HG03196 (cell line): ENCODE measurements around the gene HSPB1.
"Not testable (repeated sequence)": the region's sequence is repeated elsewhere in the genome, so short reads cannot be mapped to it uniquely, and the experiment has no call there.

ENCODE experiments used
- ATAC-seq: cut with Tn5 transposase; IDR thresholded peaks from one replicate; pipeline ENCODE4 v1.9.1; 2021; ENCODE audit not compliant: unreplicated experiment

HSPB1 gene

GRCh38 chr7:76281006-76281705 is 21.3 kb upstream of the HSPB1 start:
- no peak for ATAC-seq

- ATAC-seq: no peak
Measured at GRCh38 chr7:76281706-76282343, 20.6 kb upstream of the HSPB1 start.

- no peak for ATAC-seq
Measured at GRCh38 chr7:76282344-76283253, 19.9 kb upstream of the HSPB1 start.

- no peak for ATAC-seq
Measured at GRCh38 chr7:76283254-76284159, 19.0 kb upstream of the HSPB1 start.

- ATAC-seq: no peak
Measured at GRCh38 chr7:76285604-76286374, 16.7 kb upstream of the HSPB1 start.

GRCh38 chr7:76286842-76287403 is 15.6 kb upstream of the HSPB1 start:
- no peak for ATAC-seq

- not testable (repeated sequence) for ATAC-seq
Measured at GRCh38 chr7:76290847-76291350, 11.6 kb upstream of the HSPB1 start.

GRCh38 chr7:76291351-76292212 is 10.9 kb upstream of the HSPB1 start:
- peak; percentile 81 for ATAC-seq

- no peak for ATAC-seq
Measured at GRCh38 chr7:76292213-76292573, 10.3 kb upstream of the HSPB1 start.

- ATAC-seq: not testable (repeated sequence)
Measured at GRCh38 chr7:76292911-76293310, 9.6 kb upstream of the HSPB1 start.

- no peak for ATAC-seq
Measured at GRCh38 chr7:76293407-76293901, 9.0 kb upstream of the HSPB1 start.

- ATAC-seq: peak; percentile 48
Measured at GRCh38 chr7:76294344-76295024, 8.0 kb upstream of the HSPB1 start.

- no peak for ATAC-seq
Measured at GRCh38 chr7:76296743-76297740, 5.4 kb upstream of the HSPB1 start.

- ATAC-seq: no peak
Measured at GRCh38 chr7:76300166-76300731, 2.2 kb upstream of the HSPB1 start.

- ATAC-seq: no peak
Measured at GRCh38 chr7:76301000-76301399, 1.5 kb upstream of the HSPB1 start.
